ENCODE results near the gene CISD1.

DNA sequence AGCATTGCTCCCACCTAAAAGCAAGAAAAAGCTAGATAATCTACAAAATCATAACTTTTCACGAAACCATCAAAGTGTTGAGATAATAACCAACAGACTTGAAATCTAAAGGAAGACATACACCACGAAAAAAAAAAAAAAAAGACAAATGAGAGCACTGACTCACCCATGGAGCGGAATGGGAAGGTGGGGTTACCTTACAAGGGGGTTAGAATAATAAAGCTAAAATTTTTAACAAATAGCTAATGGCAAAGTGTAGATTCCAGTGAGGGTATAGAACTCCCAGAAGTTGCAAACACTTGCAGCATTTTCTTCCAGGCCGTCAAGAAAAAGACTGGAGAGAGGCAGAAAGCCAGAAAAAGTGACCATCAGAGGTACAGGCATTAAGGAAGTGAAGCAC, 28.4 kb upstream of the CISD1 start:
- TF ChIP-seq, protein P1, sequence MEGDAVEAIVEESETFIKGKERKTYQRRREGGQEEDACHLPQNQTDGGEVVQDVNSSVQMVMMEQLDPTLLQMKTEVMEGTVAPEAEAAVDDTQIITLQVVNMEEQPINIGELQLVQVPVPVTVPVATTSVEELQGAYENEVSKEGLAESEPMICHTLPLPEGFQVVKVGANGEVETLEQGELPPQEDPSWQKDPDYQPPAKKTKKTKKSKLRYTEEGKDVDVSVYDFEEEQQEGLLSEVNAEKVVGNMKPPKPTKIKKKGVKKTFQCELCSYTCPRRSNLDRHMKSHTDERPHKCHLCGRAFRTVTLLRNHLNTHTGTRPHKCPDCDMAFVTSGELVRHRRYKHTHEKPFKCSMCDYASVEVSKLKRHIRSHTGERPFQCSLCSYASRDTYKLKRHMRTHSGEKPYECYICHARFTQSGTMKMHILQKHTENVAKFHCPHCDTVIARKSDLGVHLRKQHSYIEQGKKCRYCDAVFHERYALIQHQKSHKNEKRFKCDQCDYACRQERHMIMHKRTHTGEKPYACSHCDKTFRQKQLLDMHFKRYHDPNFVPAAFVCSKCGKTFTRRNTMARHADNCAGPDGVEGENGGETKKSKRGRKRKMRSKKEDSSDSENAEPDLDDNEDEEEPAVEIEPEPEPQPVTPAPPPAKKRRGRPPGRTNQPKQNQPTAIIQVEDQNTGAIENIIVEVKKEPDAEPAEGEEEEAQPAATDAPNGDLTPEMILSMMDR (IDR thresholded peaks at IDR 0.05): no peak
- TF ChIP-seq POLR2A (IDR thresholded peaks at IDR 0.05) (no peak), POLR2AphosphoS5 (IDR thresholded peaks at IDR 0.05) (no peak)
